NCI-H510A (cell line): ENCODE measurements around the gene RBFOX2.
A peak's percentile ranks its signal among the peaks of the same experiment; 100 is the strongest.

Source experiments
- DNase-seq: peaks from one replicate; lab custom pipeline; 2025; lab: John Stamatoyannopoulos, UW

Gene RBFOX2

DNA sequence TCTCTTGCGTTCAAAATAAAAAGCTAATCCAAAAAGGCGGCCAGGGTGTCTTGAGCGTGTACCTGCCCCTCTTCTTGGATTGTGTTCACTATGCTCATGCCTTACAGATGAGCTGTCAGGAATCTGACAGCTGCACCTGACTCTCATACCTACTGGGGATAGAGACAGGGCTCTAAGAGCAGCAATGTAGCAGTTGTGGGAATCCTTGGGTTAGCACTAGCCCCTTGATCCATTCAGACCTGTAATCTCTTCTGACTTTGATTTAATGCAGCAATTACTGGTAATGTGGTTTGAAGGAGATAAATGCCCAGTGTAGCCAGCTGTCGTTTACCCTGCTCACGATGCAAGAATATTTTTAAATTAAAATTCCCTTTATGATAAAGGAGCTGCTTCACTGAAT is 165.2 kb downstream of the RBFOX2 start:
- DNase-seq: no peak

DNA sequence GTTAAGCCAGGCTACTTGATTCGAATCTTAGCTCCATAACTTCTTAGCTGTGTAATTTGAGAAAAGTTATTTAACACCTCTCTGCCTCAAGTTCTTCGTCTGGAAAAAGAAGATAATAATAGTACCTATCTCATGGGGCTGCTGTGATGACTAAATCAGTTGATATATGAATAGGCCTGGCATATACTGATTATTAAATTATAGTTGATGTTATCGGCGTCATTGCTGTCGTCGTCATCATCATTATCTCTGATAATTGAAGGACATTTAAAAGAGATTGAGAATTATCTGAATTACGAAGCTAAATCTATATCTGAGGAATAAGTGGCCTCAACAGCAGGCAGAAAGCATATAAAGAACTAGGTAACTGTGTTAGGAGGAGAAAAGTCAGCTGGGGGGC is 165.9 kb downstream of the RBFOX2 start:
- DNase-seq: no peak

DNA sequence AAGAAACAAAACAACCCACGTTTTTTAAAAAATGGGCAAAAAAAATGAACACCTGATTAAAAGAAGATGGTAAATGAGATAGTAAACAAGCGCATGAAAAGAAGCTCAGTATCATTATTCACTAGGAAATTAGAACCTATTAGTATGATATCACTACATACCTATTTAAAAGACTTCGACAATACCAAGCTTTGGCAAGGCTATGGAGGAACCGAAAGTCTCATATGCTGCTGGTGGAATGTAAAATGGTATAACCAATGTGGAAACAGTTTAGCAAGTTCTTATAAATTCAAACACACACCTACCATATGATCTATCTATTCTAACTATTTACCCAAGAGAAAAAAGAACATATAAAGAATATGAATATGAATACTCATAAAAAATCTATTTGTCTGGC is 167.2 kb downstream of the RBFOX2 start:
- no peak for DNase-seq

DNA sequence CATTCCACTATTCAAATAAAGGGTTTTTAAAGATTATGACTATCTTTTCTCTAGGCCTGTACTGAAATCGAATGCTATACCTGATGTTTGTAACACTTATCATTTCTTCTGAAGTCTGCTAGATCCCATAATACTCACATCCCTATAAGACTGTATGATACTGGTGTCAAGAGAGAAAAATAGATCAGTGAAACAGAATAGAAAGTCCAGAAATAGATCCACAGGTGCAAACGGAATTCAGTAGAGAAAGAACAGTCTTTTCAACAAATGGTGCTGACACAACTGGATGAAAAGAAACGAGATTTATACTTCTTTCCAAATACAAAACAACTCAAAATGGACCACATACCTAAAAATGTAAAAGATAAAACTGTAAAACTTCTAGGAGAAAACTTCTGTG is 167.8 kb downstream of the RBFOX2 start:
- no peak for DNase-seq

DNA sequence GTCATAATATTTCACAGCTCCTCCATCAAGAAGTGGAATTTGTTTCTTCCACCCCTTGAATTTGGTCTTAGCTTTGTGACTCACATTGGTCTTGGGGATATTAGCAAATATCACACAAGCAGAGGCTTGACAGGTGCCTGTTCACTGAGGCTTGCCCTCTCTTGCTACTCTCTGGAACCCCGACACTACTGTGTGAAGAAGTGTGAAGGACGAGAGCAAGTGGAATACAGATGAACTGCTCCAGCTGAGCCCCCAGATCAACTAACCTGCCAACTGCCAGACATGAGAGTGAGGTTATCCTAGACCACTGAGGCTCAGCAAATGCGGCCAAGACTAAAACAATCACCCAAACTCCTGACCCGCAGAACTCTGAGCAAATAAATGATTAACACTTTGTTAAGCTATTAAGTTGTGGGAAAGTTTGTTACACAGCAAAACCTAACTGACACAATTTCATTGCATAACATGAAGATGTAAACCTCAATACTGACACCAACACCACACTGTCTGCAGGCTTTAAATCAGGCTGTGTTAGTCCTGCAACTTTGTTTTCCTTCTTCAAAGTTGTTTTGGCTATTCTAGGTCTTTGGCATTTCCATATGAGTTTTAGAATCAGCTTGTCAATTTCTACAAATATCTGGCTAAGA is 168.4 kb downstream of the RBFOX2 start:
- no peak for DNase-seq

DNA sequence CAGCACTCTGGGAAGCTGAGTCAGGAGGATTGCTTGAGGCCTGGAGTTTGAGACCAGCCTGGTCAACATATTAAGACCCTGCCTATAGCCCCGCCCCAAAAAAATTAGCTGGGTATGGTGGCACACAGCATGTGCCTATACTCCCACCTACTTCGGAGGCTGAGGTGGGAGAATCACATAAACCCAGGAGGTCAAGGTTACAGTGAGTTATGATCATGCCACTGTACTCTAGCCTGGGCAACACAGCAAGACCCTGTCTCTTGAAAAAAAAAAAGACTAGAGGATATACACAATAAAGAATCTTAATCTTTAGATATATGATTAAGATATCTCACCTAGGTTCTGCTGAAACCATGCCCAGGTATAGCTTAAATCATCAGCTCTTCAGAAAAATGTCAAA is 174.3 kb downstream of the RBFOX2 start:
- no peak for DNase-seq

DNA sequence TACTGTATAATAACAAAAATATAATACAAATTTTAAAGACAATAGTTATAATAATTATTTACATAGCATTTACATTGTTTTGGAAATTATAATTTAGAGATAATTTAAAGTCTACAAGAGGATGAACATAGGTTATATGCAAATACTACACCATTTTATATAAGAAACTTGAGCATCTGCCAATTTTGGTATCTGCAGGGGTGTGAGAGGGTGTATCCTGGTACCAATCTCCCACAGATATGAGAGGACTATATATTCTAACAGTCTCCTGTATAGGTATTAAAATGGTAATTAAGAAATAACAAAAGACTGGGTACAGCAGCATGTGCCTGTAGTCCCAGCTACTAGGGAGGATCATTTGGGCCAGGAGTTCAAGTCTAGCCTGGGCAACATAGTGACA is 176.5 kb downstream of the RBFOX2 start:
- DNase-seq: no peak

DNA sequence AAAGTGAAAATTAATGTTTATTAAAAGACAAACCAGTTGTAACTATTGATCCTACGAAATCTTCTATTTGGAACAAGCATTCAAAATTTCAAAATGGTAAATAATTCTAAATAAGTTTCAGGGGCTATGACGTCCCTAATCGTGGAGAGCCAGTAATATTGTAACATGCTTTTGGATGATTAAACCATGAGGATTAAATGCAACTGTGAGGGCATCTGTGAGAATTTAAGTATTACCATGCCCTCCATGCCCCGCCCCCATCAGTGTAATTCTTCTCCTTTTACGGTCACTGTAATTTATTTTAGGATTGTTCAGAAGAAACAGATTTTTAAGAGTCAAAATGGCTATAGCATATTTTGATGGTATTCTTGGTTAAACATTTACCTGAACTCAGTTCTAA is 177.8 kb downstream of the RBFOX2 start:
- DNase-seq: no peak

DNA sequence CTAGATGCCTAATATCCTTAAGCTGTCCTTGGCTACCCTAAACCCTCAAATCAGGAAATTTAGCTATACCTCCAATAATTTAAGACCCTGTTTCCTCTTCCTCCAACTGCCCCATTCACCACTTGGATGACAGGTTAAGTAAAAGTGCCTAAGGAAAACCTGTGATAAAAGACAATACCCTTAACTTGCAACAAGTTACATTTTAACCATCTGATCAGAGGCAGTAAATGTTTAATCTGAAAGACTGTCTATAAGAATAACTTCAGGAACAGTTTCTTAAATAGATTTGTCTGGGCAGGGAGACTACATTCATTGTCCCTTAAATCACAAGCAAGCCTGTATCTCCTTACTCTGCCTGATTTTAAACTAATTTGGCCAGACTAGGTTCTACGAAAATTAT is 181.8 kb downstream of the RBFOX2 start:
- no peak for DNase-seq

DNA sequence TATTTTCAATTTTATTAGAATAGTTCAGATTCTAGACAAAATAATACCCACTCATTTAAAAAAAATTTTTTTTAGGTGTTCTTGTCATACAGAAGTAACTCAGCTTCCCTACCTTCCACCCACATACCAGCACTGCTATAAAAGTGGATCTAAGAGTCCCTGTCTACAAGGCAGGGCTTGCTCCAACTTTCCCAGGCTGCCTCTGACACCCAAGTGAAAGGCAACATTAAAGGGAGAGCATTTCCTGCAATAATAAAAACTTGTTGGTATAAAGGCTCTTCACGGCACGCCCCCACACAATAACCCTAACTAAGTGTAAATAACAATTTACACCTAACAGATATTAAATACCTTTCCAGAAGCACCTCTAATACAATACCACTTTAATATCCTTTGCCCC is 183.7 kb downstream of the RBFOX2 start:
- no peak for DNase-seq

DNA sequence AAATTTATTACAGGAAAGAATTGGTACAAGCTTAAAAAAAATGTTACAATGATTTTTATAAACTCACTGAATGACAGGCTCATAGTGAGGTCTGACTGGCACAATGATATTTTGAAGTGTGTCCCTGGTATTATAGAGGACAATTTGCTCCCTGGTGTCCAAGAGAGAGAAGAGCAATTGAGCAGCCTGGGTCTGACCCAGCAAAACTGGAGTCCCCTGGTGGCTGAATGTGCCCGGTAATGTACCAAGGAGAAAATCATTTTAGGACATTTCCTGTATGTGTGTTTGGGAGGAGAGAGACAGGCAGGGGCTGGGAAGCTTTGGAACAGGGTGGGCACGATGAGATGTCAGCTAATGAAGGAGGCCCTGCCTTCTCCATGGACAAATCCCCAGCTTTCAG is 185.7 kb downstream of the RBFOX2 start:
- peak; percentile 16 for DNase-seq

DNA sequence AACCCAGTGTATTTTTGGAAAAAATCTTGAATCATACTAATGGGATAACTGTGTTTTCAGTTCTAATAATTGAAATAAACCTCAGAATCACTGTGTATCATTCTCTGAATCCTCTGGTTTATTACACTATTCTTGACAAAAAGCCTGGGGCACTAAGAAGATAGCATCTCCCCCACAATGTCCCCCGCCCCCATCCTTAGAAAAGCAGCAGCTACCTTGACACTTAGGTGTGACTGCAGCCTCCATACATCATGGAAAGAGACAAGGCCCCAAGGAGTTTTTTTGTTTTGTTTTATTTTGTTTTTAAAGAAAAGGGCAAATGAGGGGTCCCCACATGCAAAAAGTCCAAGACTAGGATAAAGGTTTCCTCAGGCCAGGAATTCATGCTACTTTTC is 186.1 kb downstream of the RBFOX2 start:
- DNase-seq: no peak

DNA sequence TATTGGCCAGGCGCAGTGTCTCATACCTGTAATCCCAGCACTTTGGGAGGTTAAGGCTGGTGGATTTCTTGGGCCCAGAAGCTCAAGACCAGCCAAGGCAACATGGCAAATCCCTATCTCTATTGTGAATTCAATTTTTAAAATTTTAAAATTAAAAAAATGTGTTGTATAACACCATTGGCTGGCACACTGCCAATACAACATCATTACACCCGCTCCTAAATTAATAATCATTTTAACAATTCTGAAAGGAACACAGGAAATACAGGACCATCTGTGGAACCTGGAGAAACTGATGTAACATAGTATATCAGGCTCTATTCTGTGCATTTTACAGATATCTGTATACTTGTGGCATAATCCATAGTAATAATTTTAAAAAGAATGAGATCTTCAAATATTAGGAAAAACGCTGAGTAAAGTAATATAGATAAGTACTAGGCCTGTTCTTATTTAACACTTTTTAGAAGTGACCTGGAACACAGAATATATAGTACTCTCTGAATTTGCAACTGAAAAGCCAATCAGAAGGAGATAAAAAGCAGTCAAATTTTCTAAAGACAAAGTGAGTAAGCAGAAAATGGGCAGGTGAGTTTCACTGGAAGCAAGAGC is 186.6 kb downstream of the RBFOX2 start:
- DNase-seq: no peak

DNA sequence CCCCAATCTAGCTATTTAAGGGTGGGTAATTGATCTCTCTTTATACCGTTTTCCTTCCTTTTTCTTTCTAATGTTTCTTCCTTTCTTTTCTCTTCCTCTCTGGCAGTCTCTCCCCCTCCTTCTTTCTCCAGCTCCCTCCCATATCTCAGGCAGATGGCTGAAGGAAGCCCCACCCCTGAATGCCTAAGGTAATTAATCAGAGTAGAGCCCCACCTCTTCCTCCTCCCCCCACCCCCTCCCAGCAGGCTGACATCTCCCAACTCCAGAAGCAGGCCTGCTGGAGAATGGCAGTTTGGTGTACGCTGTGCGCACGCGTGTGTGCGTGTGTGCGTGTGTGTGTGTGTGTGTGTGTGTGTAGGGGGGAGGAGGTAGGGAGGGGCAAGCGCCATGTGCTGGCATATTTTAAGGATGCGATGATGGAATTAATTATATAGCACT is 188.3 kb downstream of the RBFOX2 start:
- peak; percentile 88 for DNase-seq

DNA sequence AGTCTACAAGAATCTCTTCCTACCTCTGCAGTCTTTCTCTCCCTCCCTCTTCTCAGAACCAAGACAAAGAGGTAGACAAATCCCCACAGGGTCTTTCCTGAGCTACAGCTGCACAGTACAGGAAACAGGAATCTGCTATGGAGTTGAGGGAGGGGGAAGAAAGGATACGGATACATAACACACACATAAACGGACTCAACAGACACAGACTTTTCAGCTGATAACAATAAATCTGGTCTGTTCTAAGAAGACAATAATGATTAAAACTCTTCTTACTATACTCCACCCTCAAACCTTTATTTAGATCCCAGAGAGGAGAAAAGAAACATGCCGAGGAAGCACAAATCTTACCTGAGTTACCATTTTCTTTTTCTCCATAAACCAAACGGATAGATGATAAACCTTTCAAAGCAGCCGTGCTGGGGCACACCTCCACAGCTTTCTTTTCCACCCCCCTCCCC is 188.8 kb downstream of the RBFOX2 start:
- no peak for DNase-seq

DNA sequence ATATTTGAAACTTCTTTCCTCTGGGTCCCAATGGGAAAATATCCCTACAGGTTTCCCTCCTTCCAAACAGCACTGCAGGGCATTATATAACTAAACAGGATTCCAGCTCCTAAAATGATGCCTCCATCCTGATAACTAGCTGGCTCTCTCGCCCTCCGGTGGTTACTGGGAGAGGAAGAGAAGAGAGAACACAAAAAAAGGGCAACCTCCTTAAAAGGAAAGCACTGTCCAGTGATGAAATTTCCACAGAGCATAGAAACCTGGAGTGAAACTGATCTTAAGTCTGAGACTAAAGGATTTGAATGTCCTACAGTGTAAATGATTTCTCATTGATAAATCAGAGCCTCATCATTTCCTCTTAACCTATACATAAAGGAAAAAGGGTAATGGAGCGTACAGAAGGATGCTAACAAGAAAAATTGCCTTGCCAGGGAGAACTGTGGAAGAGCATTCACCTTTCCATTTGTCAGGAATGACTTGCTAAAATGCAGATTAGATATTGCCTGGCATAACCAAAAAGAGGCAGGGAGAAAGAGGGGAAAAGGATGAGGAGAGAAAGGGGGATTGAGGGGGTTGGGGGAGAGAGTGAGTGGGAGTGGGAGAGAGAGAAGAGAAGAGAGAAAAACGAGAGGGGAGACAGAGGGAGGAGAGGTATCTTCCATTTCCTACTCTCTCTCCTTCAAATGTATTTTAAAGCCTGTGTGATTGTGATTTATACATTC is 189.6 kb downstream of the RBFOX2 start:
- no peak for DNase-seq

DNA sequence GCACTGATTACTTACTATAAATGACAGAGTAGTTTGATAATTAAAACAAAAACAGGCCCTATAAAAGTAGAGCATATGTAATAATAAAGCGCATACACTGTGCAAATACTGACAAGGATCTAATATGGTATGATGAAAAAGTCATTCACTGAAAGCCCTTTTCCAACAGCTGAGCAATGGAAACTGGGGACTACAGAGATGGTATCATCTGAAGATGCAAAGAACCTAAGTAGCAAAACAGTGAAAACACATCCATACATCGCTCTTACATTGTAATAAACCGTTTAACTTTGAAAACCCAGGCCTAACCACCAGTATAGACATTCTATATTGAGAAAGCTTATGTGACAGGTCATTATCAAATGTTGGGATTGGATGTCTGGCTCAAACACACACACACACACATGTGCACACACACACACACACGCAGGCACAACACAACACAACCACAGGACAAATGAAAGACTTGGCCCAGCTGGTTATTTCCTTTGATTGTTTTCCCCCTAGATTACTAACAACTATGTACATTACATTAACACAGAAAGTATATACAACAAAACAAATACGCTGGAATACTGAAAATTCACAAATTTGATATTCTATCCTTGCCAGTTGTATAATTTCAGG is 191.4 kb downstream of the RBFOX2 start:
- no peak for DNase-seq

DNA sequence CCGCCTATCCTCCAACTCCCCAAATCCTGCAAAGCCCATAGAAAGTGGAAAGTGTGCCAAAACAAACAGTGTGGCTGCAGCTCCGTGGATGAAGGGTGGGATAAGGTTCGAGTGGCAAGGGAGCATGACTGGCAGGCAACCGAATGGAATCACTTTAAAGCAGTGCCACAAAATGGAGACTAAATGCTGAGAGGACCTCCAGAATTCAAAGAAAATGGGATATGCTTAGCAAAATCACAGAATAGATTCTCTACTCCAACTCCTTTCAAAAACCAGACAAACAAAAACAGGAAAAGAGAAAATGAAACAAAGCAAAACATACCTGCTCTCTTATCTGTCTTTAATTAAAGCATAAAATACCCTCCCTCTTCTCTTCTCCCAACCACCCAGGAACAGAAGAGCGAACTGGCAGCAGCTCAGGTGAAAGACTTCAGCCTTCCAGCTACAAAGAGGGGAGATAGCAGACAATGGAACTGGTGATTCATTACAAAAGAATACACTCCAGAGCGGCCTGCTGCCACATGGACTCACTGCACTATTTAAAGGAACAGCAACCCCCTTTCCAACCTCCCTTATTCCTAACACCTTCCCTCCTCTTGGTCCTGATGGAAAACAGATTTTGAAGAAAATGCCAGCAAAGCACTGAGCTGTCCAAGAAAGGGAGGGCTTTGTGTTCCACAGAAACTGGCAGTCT is 192.5 kb downstream of the RBFOX2 start:
- DNase-seq: peak; percentile 18

DNA sequence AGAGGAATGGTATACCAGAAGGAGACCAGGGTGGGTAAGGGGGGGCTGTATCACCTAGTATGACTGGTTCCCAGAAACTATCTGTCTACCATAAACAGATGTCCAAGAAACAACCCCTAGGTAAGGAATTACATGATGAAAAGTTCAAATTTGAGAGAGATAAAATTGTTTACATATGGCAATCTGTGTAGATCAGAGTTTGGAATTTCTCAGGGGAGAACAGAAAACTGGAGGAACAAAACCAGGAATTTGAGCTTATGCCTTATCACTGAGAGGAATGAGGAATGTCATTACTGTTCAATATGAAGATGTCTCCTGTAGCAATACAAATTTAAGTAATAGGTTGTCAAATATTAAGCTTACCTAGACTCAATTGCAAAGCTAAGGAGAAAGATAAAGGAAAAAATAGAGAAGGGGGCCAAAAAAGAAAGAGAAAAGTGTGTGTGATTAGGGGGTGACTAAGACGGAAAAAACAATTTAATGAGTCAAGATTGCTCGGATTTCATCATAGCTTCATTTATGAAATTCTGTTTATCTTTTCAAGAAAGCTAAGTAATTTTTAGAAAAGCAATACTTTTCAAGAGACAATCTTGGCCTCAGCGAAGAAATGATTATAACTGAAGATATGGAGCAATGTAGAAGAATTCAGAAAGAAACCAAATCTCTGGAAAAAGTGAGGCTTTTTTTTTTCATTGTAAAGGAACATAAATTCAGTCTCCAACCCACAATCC is 193.2 kb downstream of the RBFOX2 start:
- DNase-seq: no peak

DNA sequence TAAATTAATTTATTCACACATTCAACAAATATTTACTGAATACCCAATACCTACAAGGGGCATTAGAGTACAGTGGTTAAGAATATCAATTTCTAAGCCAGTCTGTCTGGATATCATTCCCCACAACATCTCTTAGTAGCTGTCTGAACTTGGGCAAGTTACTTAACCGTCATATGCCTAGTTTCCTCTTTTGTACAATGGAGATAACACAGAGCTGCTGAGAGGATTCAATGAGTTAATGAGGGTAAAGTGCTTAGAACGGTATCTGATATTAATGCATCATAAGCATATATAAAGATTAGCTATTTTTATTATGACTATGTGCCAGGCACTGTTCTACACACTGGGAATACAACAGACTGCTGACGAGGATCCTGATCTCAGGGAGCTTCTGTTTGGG is 194.6 kb downstream of the RBFOX2 start:
- no peak for DNase-seq

DNA sequence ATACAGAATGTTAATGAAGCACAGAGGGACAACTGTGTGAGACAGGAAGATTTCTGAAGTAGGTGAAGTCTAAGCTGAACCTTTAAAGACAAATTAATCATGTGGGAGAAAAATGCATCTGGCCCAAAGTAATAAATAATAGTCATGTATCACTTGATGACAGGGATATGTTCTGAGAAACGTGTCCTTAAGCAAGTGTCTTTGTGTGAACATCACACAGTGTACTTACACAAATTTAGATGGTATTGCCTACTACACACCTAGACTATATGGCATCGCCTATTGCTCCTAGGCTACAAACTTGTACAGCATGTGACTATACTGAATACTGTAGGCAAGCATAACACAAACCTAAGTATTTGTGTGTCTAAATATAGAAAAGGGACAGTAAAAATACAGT is 198.3 kb downstream of the RBFOX2 start:
- DNase-seq: no peak

DNA sequence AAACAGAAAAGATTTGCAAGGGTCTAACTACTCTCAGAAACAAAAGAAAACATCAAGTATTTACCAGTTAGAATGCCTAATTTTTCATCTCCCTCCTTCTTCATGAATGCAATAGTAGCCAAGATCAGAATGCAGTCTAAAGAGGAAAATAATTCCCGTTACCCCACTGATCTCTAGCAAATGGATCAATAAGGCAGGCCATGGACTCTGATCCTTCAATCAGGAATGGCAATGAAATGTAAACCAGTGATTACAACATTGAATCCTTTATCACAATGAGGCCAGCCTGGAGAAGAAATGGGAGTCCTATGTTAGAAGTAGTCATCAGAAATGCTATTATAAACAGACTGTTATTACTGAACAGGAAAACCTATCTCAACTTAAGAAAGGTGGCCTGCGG is 204.4 kb downstream of the RBFOX2 start:
- no peak for DNase-seq
